NT2/D1 (cell line): Measurements from ENCODE around the gene EML3.

Source experiments
- YY1 ChIP-seq: IDR thresholded peaks from 2 replicates; pipeline ENCODE4 v1.6.1; 2011; ENCODE audit not compliant: insufficient read length, insufficient read depth
- ZNF274 ChIP-seq: IDR thresholded peaks from 2 replicates; pipeline ENCODE4 v1.6.1; 2011; ENCODE audit warnings: mild to moderate bottlenecking, low read depth, low read length

DNA sequence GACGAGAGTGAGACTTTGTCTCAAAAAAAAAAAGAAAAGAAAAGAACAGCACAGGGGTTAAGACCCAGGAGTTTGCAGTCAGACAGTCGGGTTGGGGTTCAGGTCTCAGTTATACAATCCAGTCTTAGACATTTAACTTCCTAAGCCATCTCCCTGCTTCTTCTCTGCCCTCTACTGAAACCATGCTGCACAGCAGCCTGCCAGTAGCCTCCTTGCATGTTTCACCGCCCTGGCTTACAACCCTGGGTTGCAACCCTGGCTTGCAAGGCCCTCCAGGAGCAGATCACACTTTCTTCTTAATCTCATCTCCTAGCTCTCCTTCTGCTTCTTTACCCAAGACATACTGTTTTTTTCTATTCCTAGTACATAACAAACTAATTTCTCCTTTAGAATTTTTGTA lies 15.1 kb upstream of the EML3 start:
- TF ChIP-seq ZNF274 (no peak), YY1 (no peak)
